ENCODE data around the gene GNRHR.

GNRHR gene

GRCh38 chr4:67697860-67698687 is 56.1 kb downstream of the GNRHR start:
- no peak for DNase-seq

- no peak for DNase-seq
Observed at GRCh38 chr4:67696061-67696460, 58.1 kb downstream of the GNRHR start.

DNA sequence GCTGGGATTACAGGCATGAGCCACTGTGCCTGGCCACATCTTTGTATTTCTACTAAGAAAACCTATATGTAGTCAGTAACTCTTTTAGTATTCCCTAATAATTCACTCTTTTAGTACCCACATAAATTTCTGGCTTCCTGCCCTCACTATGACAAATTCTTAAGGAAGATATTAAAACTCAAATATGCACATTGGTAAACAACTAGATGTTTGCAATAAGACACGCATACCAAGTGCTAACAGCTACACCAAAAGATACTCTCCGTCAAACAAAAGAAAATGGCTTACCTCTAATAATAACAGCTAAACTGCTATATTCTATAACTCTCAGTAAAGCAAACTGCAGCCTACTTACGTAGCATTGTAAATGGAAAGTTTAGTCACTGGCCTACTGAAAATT is 59.5 kb downstream of the GNRHR start:
- DNase-seq: no peak

DNA sequence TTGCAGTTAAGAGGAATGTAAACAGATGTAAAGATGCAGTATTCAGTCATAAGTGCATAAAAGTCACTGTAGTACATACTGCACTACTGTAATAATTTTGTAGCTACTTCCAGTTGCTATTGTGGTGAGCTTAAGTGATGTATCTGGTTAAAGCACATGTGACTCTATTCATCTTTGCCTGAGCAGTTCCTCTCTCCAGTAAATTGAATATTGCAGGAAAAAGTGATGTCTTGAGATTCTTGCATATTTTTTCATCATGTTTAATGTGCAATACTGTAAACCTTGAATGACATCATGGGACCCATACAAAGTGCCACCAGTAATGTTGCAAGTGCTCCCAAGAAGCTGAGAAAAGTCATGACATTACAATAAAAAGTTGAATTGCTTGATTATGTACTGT is 62.9 kb downstream of the GNRHR start:
- no peak for DNase-seq
